Caco-2 (cell line): ENCODE measurements around the gene FRMD4B. TPM values are rescaled to one million over a fixed set of nuclear protein-coding genes. Genes with fewer than 3 reads are reported as not detected.

Experiments used
- BruUV-seq: library from RNA; stranded (reverse); fragments of 400-500 nt; replicated peaks from 2 replicates; lab custom pipeline; 2021; lab: Mats Ljungman, UMichigan
- CTCF ChIA-PET: fragments of 300-600 bp; sonication (Branson Sonifier 250); formaldehyde crosslinking; loops from one replicate; lab custom pipeline; 2022; ENCODE audit warnings: antibody characterized with exemption; lab: Charles Lee
- POLR2A ChIA-PET: fragments of 300-600 bp; sonication (Branson Sonifier 250); formaldehyde crosslinking; loops from one replicate; lab custom pipeline; 2022; ENCODE audit warnings: antibody characterized with exemption; lab: Charles Lee
- DNase-seq, 2 experiments: peaks; one replicate each; pipeline versions ENCODE4 v3.0.0 to v3.0.0-alpha.2; 2020 to 2022
- H3K27me3 ChIP-seq: replicated peaks from 2 replicates; pipeline ENCODE4 v1.6.0; 2011; ENCODE audit warnings: low read length; ENCODE audit not compliant: control insufficient read depth, insufficient read depth
- H3K36me3 ChIP-seq: 2 replicates; pipeline ENCODE4 v1.5.1; 2011; ENCODE audit warnings: low read length; ENCODE audit not compliant: control insufficient read depth, insufficient read depth
- H3K4me1 ChIP-seq: fragments of 250-450 bp; sonication (Bioruptor Pico); 2 replicates; pipeline ENCODE4 v1.5.1; 2020; ENCODE audit warnings: mild to moderate bottlenecking
- H3K4me3 ChIP-seq: 2 replicates; pipeline ENCODE4 v1.5.1; 2011; ENCODE audit warnings: low read depth, mild to moderate bottlenecking, control low read depth, low read length
- H3K9me3 ChIP-seq: fragments of 250-450 bp; sonication (Bioruptor Pico); 2 replicates; pipeline ENCODE4 v1.5.1; 2020; ENCODE audit warnings: mild to moderate bottlenecking, moderate library complexity
- H3K27ac Mint-ChIP-seq: one replicate; pipeline ENCODE4 v1.8.0; 2022; ENCODE audit warnings: mixed read lengths; ENCODE audit not compliant: unreplicated experiment
- H3K27me3 Mint-ChIP-seq: one replicate; pipeline ENCODE4 v1.8.0; 2022; ENCODE audit warnings: mixed read lengths; ENCODE audit not compliant: insufficient read depth, unreplicated experiment
- H3K36me3 Mint-ChIP-seq: one replicate; pipeline ENCODE4 v1.8.0; 2022; ENCODE audit warnings: mild to moderate bottlenecking, mixed read lengths; ENCODE audit not compliant: insufficient read depth, unreplicated experiment
- H3K4me1 Mint-ChIP-seq: one replicate; pipeline ENCODE4 v1.8.0; 2022; ENCODE audit warnings: low read depth, mixed read lengths; ENCODE audit not compliant: unreplicated experiment
- H3K4me3 Mint-ChIP-seq: one replicate; pipeline ENCODE4 v1.8.0; 2022; ENCODE audit warnings: mild to moderate bottlenecking, moderate library complexity, mixed read lengths; ENCODE audit not compliant: unreplicated experiment
- H3K9me3 Mint-ChIP-seq: one replicate; pipeline ENCODE4 v1.8.0; 2022; ENCODE audit warnings: mixed read lengths; ENCODE audit not compliant: unreplicated experiment
- intact Hi-C: fragments of 100-400 bp; cut with micrococcal nuclease; formaldehyde crosslinking; loops from one replicate; pipeline ENCODE4 v1.10.0; 2022; ENCODE audit not compliant: unreplicated experiment
- total RNA-seq: library from RNA; stranded (reverse); gene quantifications from 2 replicates; pipeline ENCODE4 v1.2.3, GENCODE V29; 2022
- TF ChIP-seq, protein P1 (sequence below), 2 experiments: fragments of 200-600 bp in 1 of 2; IDR thresholded peaks; 1 replicate in 1 of 2; 2 replicates in 1 of 2; pipeline versions ENCODE4 v1.5.1 to v1.8.0; 2011 to 2022; ENCODE audit warnings: antibody characterized with exemption in 1 of 2, control low read depth in 1 of 2, inconsistent platforms in 1 of 2, low read depth in 1 of 2, low read length in 1 of 2, mild to moderate bottlenecking in 1 of 2, moderate library complexity in 1 of 2; ENCODE audit not compliant: insufficient read depth in 1 of 2, severe bottlenecking in 1 of 2, unreplicated experiment in 1 of 2

Gene FRMD4B
- total RNA-seq, 1 experiment from 2014 or later = 47.5 TPM

DNA sequence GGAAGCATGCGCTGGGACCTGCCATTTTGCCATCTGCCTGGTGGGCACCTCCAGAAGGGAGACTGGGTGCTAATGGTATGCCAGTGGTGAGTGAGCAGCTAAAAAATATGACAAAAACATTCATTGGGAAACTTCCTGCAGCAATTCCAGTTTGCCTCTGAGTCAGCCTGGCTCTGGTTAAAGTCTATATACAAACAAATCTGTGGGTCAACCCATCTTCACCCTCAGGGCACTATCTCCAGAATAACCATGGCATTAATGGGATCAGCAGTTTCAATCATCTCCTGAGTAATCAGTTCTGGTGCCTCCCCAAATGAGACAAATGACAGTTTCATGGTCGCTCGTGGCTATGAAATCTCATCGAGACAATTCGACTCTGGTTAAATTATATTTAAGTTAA lies 21.5 kb downstream of the FRMD4B start:
- H3K9me3 ChIP-seq = no peaks in the 10 kb centered on the region
- H3K36me3 Mint-ChIP-seq = no peaks in the 10 kb centered on the region
- ChIA-PET POLR2A (no interaction called here), CTCF (no interaction called here)
- H3K36me3 ChIP-seq = no peaks in the 10 kb centered on the region
- no peaks in the 10 kb centered on the region for H3K9me3 Mint-ChIP-seq
- DNase-seq = no peak
- H3K4me1 ChIP-seq = no peaks in the 10 kb centered on the region
- H3K4me3 ChIP-seq = no peak overlapping the region
- TF ChIP-seq, protein P1, sequence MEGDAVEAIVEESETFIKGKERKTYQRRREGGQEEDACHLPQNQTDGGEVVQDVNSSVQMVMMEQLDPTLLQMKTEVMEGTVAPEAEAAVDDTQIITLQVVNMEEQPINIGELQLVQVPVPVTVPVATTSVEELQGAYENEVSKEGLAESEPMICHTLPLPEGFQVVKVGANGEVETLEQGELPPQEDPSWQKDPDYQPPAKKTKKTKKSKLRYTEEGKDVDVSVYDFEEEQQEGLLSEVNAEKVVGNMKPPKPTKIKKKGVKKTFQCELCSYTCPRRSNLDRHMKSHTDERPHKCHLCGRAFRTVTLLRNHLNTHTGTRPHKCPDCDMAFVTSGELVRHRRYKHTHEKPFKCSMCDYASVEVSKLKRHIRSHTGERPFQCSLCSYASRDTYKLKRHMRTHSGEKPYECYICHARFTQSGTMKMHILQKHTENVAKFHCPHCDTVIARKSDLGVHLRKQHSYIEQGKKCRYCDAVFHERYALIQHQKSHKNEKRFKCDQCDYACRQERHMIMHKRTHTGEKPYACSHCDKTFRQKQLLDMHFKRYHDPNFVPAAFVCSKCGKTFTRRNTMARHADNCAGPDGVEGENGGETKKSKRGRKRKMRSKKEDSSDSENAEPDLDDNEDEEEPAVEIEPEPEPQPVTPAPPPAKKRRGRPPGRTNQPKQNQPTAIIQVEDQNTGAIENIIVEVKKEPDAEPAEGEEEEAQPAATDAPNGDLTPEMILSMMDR (IDR thresholded peaks at IDR 0.05; ENCODE audit: insufficient read depth in 1 of 2, low read depth in 1 of 2, low read length in 1 of 2, severe bottlenecking in 1 of 2, unreplicated experiment in 1 of 2) = no peak
- intact Hi-C loops = no loop called here
- no TSS peak for BruUV-seq
- H3K27me3 ChIP-seq = no peaks in the 10 kb centered on the region
- H3K27me3 Mint-ChIP-seq = no peaks in the 10 kb centered on the region
- no peak overlapping the region for H3K27ac Mint-ChIP-seq
- no peaks in the 10 kb centered on the region for H3K4me1 Mint-ChIP-seq
- no peak overlapping the region for H3K4me3 Mint-ChIP-seq

GRCh38 chr3:69360690-69361089 lies 25.2 kb downstream of the FRMD4B start:
- ChIA-PET CTCF (no interaction called here), POLR2A (no interaction called here)
- H3K9me3 ChIP-seq = no peaks in the 10 kb centered on the region
- no TSS peak for BruUV-seq
- no peaks in the 10 kb centered on the region for H3K4me1 ChIP-seq
- TF ChIP-seq, protein P1 (IDR thresholded peaks at IDR 0.05; ENCODE audit: insufficient read depth in 1 of 2, low read depth in 1 of 2, low read length in 1 of 2, severe bottlenecking in 1 of 2, unreplicated experiment in 1 of 2) = no peak
- no peak for DNase-seq
- H3K36me3 ChIP-seq = no peaks in the 10 kb centered on the region
- no peaks in the 10 kb centered on the region for H3K4me1 Mint-ChIP-seq
- intact Hi-C loops = no loop called here
- no peak overlapping the region for H3K27ac Mint-ChIP-seq
- H3K27me3 ChIP-seq = no peaks in the 10 kb centered on the region
- H3K4me3 Mint-ChIP-seq = no peak overlapping the region
- H3K9me3 Mint-ChIP-seq = no peaks in the 10 kb centered on the region
- H3K36me3 Mint-ChIP-seq = no peaks in the 10 kb centered on the region
- H3K27me3 Mint-ChIP-seq = no peaks in the 10 kb centered on the region
- no peak overlapping the region for H3K4me3 ChIP-seq

- Histone ChIP-seq H3K4me1 (no peaks in the 10 kb centered on the region), H3K4me3 (no peak overlapping the region), H3K36me3 (no peaks in the 10 kb centered on the region), H3K27me3 (no peaks in the 10 kb centered on the region), H3K9me3 (no peaks in the 10 kb centered on the region)
- Mint-ChIP-seq H3K27ac (no peak overlapping the region), H3K36me3 (no peaks in the 10 kb centered on the region), H3K4me3 (no peak overlapping the region), H3K4me1 (no peaks in the 10 kb centered on the region), H3K9me3 (no peaks in the 10 kb centered on the region), H3K27me3 (no peaks in the 10 kb centered on the region)
- ChIA-PET CTCF (no interaction called here), POLR2A (no interaction called here)
- intact Hi-C loops = no loop called here
- TF ChIP-seq, protein P1 (IDR thresholded peaks at IDR 0.05; ENCODE audit: insufficient read depth in 1 of 2, low read depth in 1 of 2, low read length in 1 of 2, severe bottlenecking in 1 of 2, unreplicated experiment in 1 of 2) = no peak
- no peak for DNase-seq
- BruUV-seq = no TSS peak
Observed at GRCh38 chr3:69359916-69360315, 26.0 kb downstream of the FRMD4B start.
